HepG2 (cell line): ENCODE measurements around the gene CLEC2B. TPM values are rescaled to one million over a fixed set of nuclear protein-coding genes. Genes with fewer than 3 reads are reported as not detected.

Source experiments
- ATAC-seq: fragments of 200-7000 bp; cut with Tn5 transposase; 3 replicates; pipeline ENCODE4 v1.9.1; 2020; ENCODE audit warnings: mild to moderate bottlenecking, moderate library complexity
- BruUV-seq: library from RNA; stranded (reverse); fragments of 400-500 nt; replicated peaks from 2 replicates; lab custom pipeline; 2021; lab: Mats Ljungman, UMichigan
- CTCF ChIA-PET: fragments of 300-600 bp; formaldehyde crosslinking; extraction: SDS; loops from one replicate; lab custom pipeline; 2021; ENCODE audit warnings: low total read pairs, inconsistent platforms, low intra/inter-chr PET ratio; lab: Yijun Ruan, JAX
- POLR2A ChIA-PET: fragments of 350-600 bp; sonication (Branson Sonifier 250); formaldehyde crosslinking; loops from one replicate; lab custom pipeline; 2020; ENCODE audit warnings: antibody characterized with exemption, inconsistent platforms; lab: Yijun Ruan, JAX
- DNase-seq: peaks from one replicate; pipeline ENCODE4 v3.0.0-alpha.2; 2015; ENCODE audit warnings: low spot score
- FAIRE-seq: peaks from 3 replicates; lab custom pipeline; 2011; peaks lifted over from hg19 to GRCh38; lab: Jason Lieb, UNC
- H2AFZ ChIP-seq: one replicate; pipeline ENCODE4 v1.6.1; 2011; ENCODE audit warnings: low read length, inconsistent platforms
- H3K27ac ChIP-seq: fragments of 300-600 bp; 3 replicates; pipeline ENCODE4 v1.8.0; 2011; ENCODE audit warnings: mixed run types, mild to moderate bottlenecking, mixed read lengths, low read length, inconsistent platforms; ENCODE audit not compliant: insufficient read depth; ENCODE audit errors: extremely low read length
- H3K27me3 ChIP-seq, 2 experiments: fragments of 200-600 bp in 1 of 2; 2 replicates in 1 of 2; 3 replicates in 1 of 2; pipeline versions ENCODE4 v1.6.0 to v1.8.0; 2011; ENCODE audit warnings: low read length in 2 of 2, mild to moderate bottlenecking in 2 of 2, moderate library complexity in 2 of 2, inconsistent platforms in 1 of 2; ENCODE audit not compliant: insufficient read depth in 2 of 2, control insufficient read depth in 1 of 2
- H3K36me3 ChIP-seq, 2 experiments: fragments of 200-600 bp in 1 of 2; replicated peaks in 1 of 2; 2 replicates in 1 of 2; 3 replicates in 1 of 2; pipeline versions ENCODE4 v1.5.1 to v1.8.0; 2011; ENCODE audit warnings: low read length in 2 of 2, inconsistent platforms in 1 of 2; ENCODE audit not compliant: insufficient read depth in 2 of 2, control insufficient read depth in 1 of 2
- H3K4me1 ChIP-seq: 2 replicates; pipeline ENCODE4 v1.5.1; 2012; ENCODE audit warnings: low read length, inconsistent platforms; ENCODE audit not compliant: insufficient read depth
- H3K4me2 ChIP-seq: 2 replicates; pipeline ENCODE4 v1.6.0; 2011; ENCODE audit warnings: low read depth, low read length, inconsistent platforms
- H3K4me3 ChIP-seq, 3 experiments: fragments of 200-600 bp in 1 of 3; sonication (generic), shearing (Covaris generic) in 1 of 3; replicated peaks in 1 of 3; 2 replicates each; pipeline ENCODE4 v1.5.1; 2011 to 2016; ENCODE audit warnings: low read length in 3 of 3, inconsistent platforms in 2 of 3, low read depth in 2 of 3, mild to moderate bottlenecking in 2 of 3, control low read depth in 1 of 3, mixed read lengths in 1 of 3; ENCODE audit not compliant: insufficient read depth in 1 of 3
- H3K79me2 ChIP-seq: one replicate; pipeline ENCODE4 v1.6.1; 2011; ENCODE audit warnings: low read length, inconsistent platforms; ENCODE audit not compliant: insufficient read depth
- H3K9ac ChIP-seq: 2 replicates; pipeline ENCODE4 v1.6.0; 2011; ENCODE audit warnings: mild to moderate bottlenecking, low read depth, low read length, inconsistent platforms; ENCODE audit not compliant: insufficient read depth
- H3K9me3 ChIP-seq: 2 replicates; pipeline ENCODE4 v1.5.1; 2012; ENCODE audit warnings: mild to moderate bottlenecking, low read length
- H4K20me1 ChIP-seq: 2 replicates; pipeline ENCODE4 v1.6.0; 2011; ENCODE audit warnings: inconsistent platforms, mild to moderate bottlenecking, low read length, moderate library complexity; ENCODE audit not compliant: insufficient read depth
- ATF2 ChIP-seq: sonication (generic); formaldehyde crosslinking; IDR thresholded peaks from 2 replicates; pipeline ENCODE4 v1.4.0; 2020; ENCODE audit warnings: missing genetic modification reagents
- HDAC2 ChIP-seq: sonication (generic); formaldehyde crosslinking; IDR thresholded peaks from 2 replicates; pipeline ENCODE4 v1.4.0; 2020; ENCODE audit warnings: missing genetic modification reagents
- HIVEP1 ChIP-seq: sonication (generic); formaldehyde crosslinking; IDR thresholded peaks from 2 replicates; pipeline ENCODE4 v1.4.0; 2020; ENCODE audit warnings: mild to moderate bottlenecking, missing genetic modification reagents
- JARID2 ChIP-seq: sonication (generic); formaldehyde crosslinking; IDR thresholded peaks from 2 replicates; pipeline ENCODE4 v1.8.1; 2023; ENCODE audit warnings: missing genetic modification reagents, inconsistent platforms; ENCODE audit not compliant: insufficient replicate concordance
- PHF20 ChIP-seq: sonication (generic); formaldehyde crosslinking; IDR thresholded peaks from 2 replicates; pipeline ENCODE4 v1.5.0; 2020; ENCODE audit warnings: mild to moderate bottlenecking, missing genetic modification reagents
- RFXAP ChIP-seq: sonication (generic); formaldehyde crosslinking; IDR thresholded peaks from 2 replicates; pipeline ENCODE4 v1.4.0; 2020; ENCODE audit warnings: missing genetic modification reagents, borderline replicate concordance
- RXRA ChIP-seq: sonication (generic); formaldehyde crosslinking; IDR thresholded peaks from 2 replicates; pipeline ENCODE4 v1.5.1; 2020; ENCODE audit warnings: missing genetic modification reagents
- SP2 ChIP-seq: sonication (generic); formaldehyde crosslinking; IDR thresholded peaks from 2 replicates; pipeline ENCODE4 v1.5.1; 2020; ENCODE audit warnings: mild to moderate bottlenecking, missing genetic modification reagents
- TARDBP ChIP-seq: sonication (generic); formaldehyde crosslinking; IDR thresholded peaks from 2 replicates; pipeline ENCODE4 v1.8.0; 2022; ENCODE audit warnings: mild to moderate bottlenecking, missing genetic modification reagents
- ZFYVE20 ChIP-seq: sonication (generic); formaldehyde crosslinking; IDR thresholded peaks from 2 replicates; pipeline ENCODE4 v1.8.0; 2023; ENCODE audit warnings: low read depth, mild to moderate bottlenecking, moderate library complexity, missing genetic modification reagents, borderline replicate concordance
- ZNF30 ChIP-seq: sonication (generic); formaldehyde crosslinking; IDR thresholded peaks from 2 replicates; pipeline ENCODE4 v1.5.0; 2020; ENCODE audit warnings: mild to moderate bottlenecking, missing genetic modification reagents
- ZNF335 ChIP-seq: sonication (generic); formaldehyde crosslinking; IDR thresholded peaks from 2 replicates; pipeline ENCODE4 v1.4.0; 2020; ENCODE audit warnings: missing genetic modification reagents
- ZNF510 ChIP-seq: sonication (generic); formaldehyde crosslinking; IDR thresholded peaks from 2 replicates; pipeline ENCODE4 v1.4.0; 2020; ENCODE audit warnings: low read depth, mild to moderate bottlenecking, missing genetic modification reagents
- ZNF772 ChIP-seq: sonication (generic); formaldehyde crosslinking; IDR thresholded peaks from 2 replicates; pipeline ENCODE4 v1.5.0; 2020; ENCODE audit warnings: mild to moderate bottlenecking, missing genetic modification reagents
- ZNF777 ChIP-seq: sonication (generic); formaldehyde crosslinking; IDR thresholded peaks from 2 replicates; pipeline ENCODE4 v1.4.0; 2020; ENCODE audit warnings: missing genetic modification reagents
- WGBS: methylation state at CpG from one replicate; pipeline ENCODE4 v1.1.6; 2017; ENCODE audit warnings: low lambda C conversion rate; 5-methylcytosine and 5-hydroxymethylcytosine counted together
- in situ Hi-C: cut with HindIII; loops from 2 replicates; pipeline ENCODE4 v1.10.0; 2017; ENCODE audit warnings: low pct_unique_long_range_greater_than_20kb; ENCODE audit not compliant: extremely low pct_ligation_motif_present
- intact Hi-C: fragments of 100-400 bp; cut with micrococcal nuclease; formaldehyde crosslinking; loops from one replicate; pipeline ENCODE4 v1.10.0; 2022; ENCODE audit not compliant: unreplicated experiment
- polyA plus RNA-seq, 8 experiments: library from polyadenylated mRNA; depleted of rRNA in 3 of 8; stranded (reverse) in 7 of 8; unstranded in 1 of 8; fragments of >200 nt; fragmentation: Illumina TruSeq in 4 of 8; extraction: Trizol in 4 of 8; gene quantifications; 2 replicates each; pipeline versions ENCODE4 v1.2.1 to v1.2.3, GENCODE V29; 2011 to 2016; ENCODE audit warnings: low read depth in 4 of 8, missing spikeins in 1 of 8, mixed read lengths in 1 of 8; ENCODE audit not compliant: insufficient read depth in 1 of 8
- total RNA-seq, 5 experiments: library from RNA; depleted of rRNA; stranded (reverse); fragments of >200 nt; fragmentation: Illumina TruSeq; extraction: Trizol; gene quantifications; 2 replicates each; pipeline ENCODE4 v1.2.3, GENCODE V29; 2016; ENCODE audit warnings: low read depth in 1 of 5

Gene CLEC2B
- total and polyA plus RNA-seq, 2 of the 13 experiments (the other 11 are each of a cell fraction or from before 2014, with no cell fraction given) = not detected

- ATAC-seq = no peak
- no peak for DNase-seq
- FAIRE-seq = no peak
- WGBS = 35% methylated on average over 4 of the region's 4 CpGs
- POLR2A ChIA-PET = no interaction called here
- no peak overlapping the region for H3K4me2 ChIP-seq
- in situ Hi-C loops = no loop called here
- TF ChIP-seq ZNF777 (CRISPR knock-in tag) = no peak
- TF ChIP-seq TARDBP = no peak
- H4K20me1 ChIP-seq = no peaks in the 10 kb centered on the region
- H3K4me3 ChIP-seq = no peak overlapping the region
- H2AFZ ChIP-seq = no peak overlapping the region
- no peaks in the 10 kb centered on the region for H3K79me2 ChIP-seq
- H3K9ac ChIP-seq = no peak overlapping the region
- peaks cover 32% of the 10 kb centered on the region for H3K9me3 ChIP-seq
- CTCF ChIA-PET = no interaction called here
- H3K27me3 ChIP-seq = peaks cover 0 to 7% of the 10 kb centered on the region in 2 experiments; a peak in 2 of 5 replicates
- H3K27ac ChIP-seq = no peak overlapping the region
- no peaks in the 10 kb centered on the region for H3K4me1 ChIP-seq
- intact Hi-C loops = no loop called here
- BruUV-seq = no TSS peak
- no peaks in the 10 kb centered on the region for H3K36me3 ChIP-seq
These were observed 39.2 kb upstream of the CLEC2B start for GRCh38 chr12:9908350-9908749.

GRCh38 chr12:9907769-9908168 lies 38.6 kb upstream of the CLEC2B start:
- no peak overlapping the region for H3K27ac ChIP-seq
- CTCF ChIA-PET = no interaction called here
- peaks cover 33% of the 10 kb centered on the region for H3K9me3 ChIP-seq
- no peak overlapping the region for H3K4me3 ChIP-seq
- FAIRE-seq = no peak
- no peaks in the 10 kb centered on the region for H3K36me3 ChIP-seq
- WGBS = 2% methylated on average over 7 of the region's 7 CpGs
- H3K4me1 ChIP-seq = no peaks in the 10 kb centered on the region
- no peaks in the 10 kb centered on the region for H3K79me2 ChIP-seq
- no peak overlapping the region for H2AFZ ChIP-seq
- peaks cover 0 to 7% of the 10 kb centered on the region in 2 experiments; a peak in 2 of 5 replicates for H3K27me3 ChIP-seq
- in situ Hi-C loops (no loop called here), intact Hi-C loops (no loop called here)
- no peak overlapping the region for H3K4me2 ChIP-seq
- no peak for DNase-seq
- ATAC-seq = no peak
- no peak overlapping the region for H3K9ac ChIP-seq
- H4K20me1 ChIP-seq = no peaks in the 10 kb centered on the region
- TF ChIP-seq ZNF30 (CRISPR knock-in tag) (no peak), ZNF335 (no peak), ZFYVE20 (no peak), JARID2 (no peak), ZNF510 (CRISPR knock-in tag) (no peak), ZNF772 (CRISPR knock-in tag) (no peak), HIVEP1 (no peak), SP2 (CRISPR knock-in tag) (no peak), RXRA (CRISPR knock-in tag) (no peak), PHF20 (no peak), ATF2 (no peak), RFXAP (CRISPR knock-in tag) (no peak), HDAC2 (CRISPR knock-in tag) (no peak)
- TF ChIP-seq, all 625 proteins: peak for 0
- POLR2A ChIA-PET = no interaction called here
- no TSS peak for BruUV-seq
